GM12878 (cell line): ENCODE data around the gene FAM227B. TPM values are rescaled to one million over a fixed set of nuclear protein-coding genes. Genes with fewer than 3 reads are reported as not detected.

Source experiments
- ATAC-seq: fragments of 200-7000 bp; cut with Tn5 transposase; 3 replicates; pipeline ENCODE4 v1.9.1; 2020; ENCODE audit warnings: mild to moderate bottlenecking, moderate library complexity
- BruUV-seq: library from RNA; stranded (reverse); fragments of 400-500 nt; replicated peaks from 2 replicates; lab custom pipeline; 2021; lab: Mats Ljungman, UMichigan
- CTCF ChIA-PET: fragments of 300-600 bp; sonication (Branson Sonifier 250); formaldehyde crosslinking; extraction: SDS; loops from one replicate; lab custom pipeline; 2021; ENCODE audit warnings: inconsistent platforms; lab: Yijun Ruan, JAX
- POLR2A ChIA-PET: fragments of 350-600 bp; formaldehyde crosslinking; extraction: SDS; loops from one replicate; lab custom pipeline; 2021; ENCODE audit warnings: inconsistent platforms; lab: Charles Lee
- RAD21 ChIA-PET: fragments of 300-600 bp; sonication (Branson Sonifier 250); formaldehyde crosslinking; loops from one replicate; lab custom pipeline; 2023; ENCODE audit warnings: antibody characterized with exemption; ENCODE audit not compliant: unreplicated experiment; lab: Charles Lee
- SMC1A ChIA-PET: fragments of 300-600 bp; sonication (Branson Sonifier 250); formaldehyde crosslinking; loops from one replicate; lab custom pipeline; 2023; ENCODE audit not compliant: unreplicated experiment, uncharacterized antibody; lab: Charles Lee
- DNase-seq: peaks from one replicate; pipeline ENCODE4 v3.0.0-alpha.2; 2011; ENCODE audit warnings: low read depth, low spot score
- FAIRE-seq: peaks from 3 replicates; lab custom pipeline; 2011; peaks lifted over from hg19 to GRCh38; lab: Jason Lieb, UNC
- H2AFZ ChIP-seq: 2 replicates; pipeline ENCODE4 v1.6.0; 2011; ENCODE audit warnings: low read depth, low read length, control low read depth; ENCODE audit not compliant: control insufficient read depth
- H3K27ac ChIP-seq: 2 replicates; pipeline ENCODE4 v1.5.1; 2011; ENCODE audit warnings: control low read depth; ENCODE audit not compliant: control insufficient read depth, insufficient read depth
- H3K27me3 ChIP-seq, 2 experiments: replicated peaks in 1 of 2; 2 replicates each; pipeline versions ENCODE4 v1.6.0 to v1.6.1; 2011; ENCODE audit warnings: low read length in 1 of 2; ENCODE audit not compliant: control insufficient read depth in 2 of 2, insufficient read depth in 2 of 2
- H3K36me3 ChIP-seq, 2 experiments: 2 replicates each; pipeline ENCODE4 v1.5.1; 2011; ENCODE audit warnings: low read length in 1 of 2; ENCODE audit not compliant: control insufficient read depth in 2 of 2, insufficient read depth in 2 of 2
- H3K4me1 ChIP-seq: 2 replicates; pipeline ENCODE4 v1.6.1; 2011; ENCODE audit warnings: mild to moderate bottlenecking, low read length, moderate library complexity, mixed read lengths; ENCODE audit not compliant: control insufficient read depth, insufficient read depth
- H3K4me2 ChIP-seq: 2 replicates; pipeline ENCODE4 v1.6.0; 2011; ENCODE audit warnings: control low read depth; ENCODE audit not compliant: control insufficient read depth, insufficient read depth
- H3K4me3 ChIP-seq: fragments of 200-600 bp; sonication (generic); 2 replicates; pipeline ENCODE4 v1.5.1; 2016
- H3K79me2 ChIP-seq: 2 replicates; pipeline ENCODE4 v1.6.0; 2011; ENCODE audit warnings: low read length; ENCODE audit not compliant: control insufficient read depth, insufficient read depth
- H3K9ac ChIP-seq: 2 replicates; pipeline ENCODE4 v1.8.0; 2011; ENCODE audit warnings: low read length, control low read depth, mixed read lengths; ENCODE audit not compliant: control insufficient read depth, insufficient read depth
- H3K9me3 ChIP-seq: replicated peaks from 3 replicates; pipeline ENCODE4 v1.5.1; 2011; ENCODE audit warnings: mild to moderate bottlenecking, low read length; ENCODE audit not compliant: control insufficient read depth, insufficient read depth
- H4K20me1 ChIP-seq: 2 replicates; pipeline ENCODE4 v1.6.0; 2011; ENCODE audit not compliant: control insufficient read depth, insufficient read depth
- ATF2 ChIP-seq: IDR thresholded peaks from 2 replicates; pipeline ENCODE4 v1.6.1; 2012; ENCODE audit warnings: low read length, inconsistent platforms
- KAT2A ChIP-seq: conservative IDR thresholded peaks from 2 replicates; pipeline ENCODE4 v1.6.1; 2011; ENCODE audit warnings: low read depth, low read length; ENCODE audit not compliant: control insufficient read depth
- PAX5 ChIP-seq: IDR thresholded peaks from 2 replicates; pipeline ENCODE4 v1.6.1; 2011; ENCODE audit warnings: low read depth, low read length, borderline replicate concordance
- SREBF2 ChIP-seq: IDR thresholded peaks from 2 replicates; pipeline ENCODE4 v1.6.1; 2012; ENCODE audit warnings: mild to moderate bottlenecking, low read length
- ZNF384 ChIP-seq: IDR thresholded peaks from 2 replicates; pipeline ENCODE4 v1.6.1; 2012; ENCODE audit warnings: low read depth, mild to moderate bottlenecking, low read length, improper control_type of control experiment, borderline replicate concordance
- WGBS: methylation state at CpG from one replicate; pipeline ENCODE4 v1.1.6; 2016; ENCODE audit warnings: low lambda C conversion rate; ENCODE audit not compliant: insufficient replicate concordance, insufficient coverage; ENCODE audit errors: missing lambda C conversion rate; 5-methylcytosine and 5-hydroxymethylcytosine counted together
- in situ Hi-C: fragments of 300-500 bp; cut with MboI; formaldehyde crosslinking; loops from 9 replicates; pipeline ENCODE4 v1.14.3; 2018; ENCODE audit warnings: mixed read lengths
- intact Hi-C: fragments of 100-400 bp; cut with micrococcal nuclease; formaldehyde crosslinking; loops from one replicate; pipeline ENCODE4 v1.14.2; 2022; ENCODE audit not compliant: unreplicated experiment
- polyA plus RNA-seq, 11 experiments: library from polyadenylated mRNA; depleted of rRNA in 4 of 11; unstranded in 6 of 11; stranded (reverse) in 5 of 11; fragments of >200 nt; fragmentation: Nextera tagmentation in 4 of 11; fragmentation: Illumina TruSeq in 1 of 11; extraction: Ambion mirVana in 4 of 11; extraction: Trizol in 1 of 11; gene quantifications; 1 replicate in 1 of 11; 2 replicates in 10 of 11; pipeline versions ENCODE4 v1.2.1 to v1.2.3, GENCODE V29; 2011 to 2016; ENCODE audit warnings: inconsistent platforms in 2 of 11, missing spikeins in 2 of 11, low read depth in 1 of 11
- total RNA-seq, 4 experiments: library from RNA; depleted of rRNA in 3 of 4; stranded (reverse); fragments of >200 nt in 3 of 4; fragmentation: Illumina TruSeq in 1 of 4; extraction: Trizol in 1 of 4; gene quantifications; 2 replicates each; pipeline versions ENCODE4 v1.2.1 to v1.2.3, GENCODE V29; 2013 to 2021
- TF ChIP-seq, protein P1 (sequence below): fragments of 450-650 bp; IDR thresholded peaks from 2 replicates; pipeline ENCODE4 v1.6.1; 2017; ENCODE audit warnings: antibody characterized with exemption, mild to moderate bottlenecking, moderate library complexity
- TF ChIP-seq, protein P2 (sequence below): fragments of 450-650 bp; formaldehyde crosslinking; IDR thresholded peaks from 2 replicates; pipeline ENCODE4 v1.5.0; 2022; ENCODE audit warnings: mild to moderate bottlenecking, missing genetic modification characterization
- TF ChIP-seq, protein P3 (sequence below): IDR thresholded peaks from 2 replicates; pipeline ENCODE4 v1.6.1; 2012; ENCODE audit warnings: mild to moderate bottlenecking, low read depth, low read length

The FAM227B gene
- total and polyA plus RNA-seq, 10 of the 15 experiments (the other 5 are each of a cell fraction or from before 2014, with no cell fraction given): 3.9 to 12.6 (median 6.9) TPM

- DNase-seq: no peak
- POLR2A ChIA-PET: interaction anchor here (0.7 kb wide), 1 partner anchor 162 kb away, joined by 3 read pairs; no protein-coding TSS in a partner anchor
- H3K36me3 ChIP-seq: no peaks in the 10 kb centered on the region
- SMC1A ChIA-PET: interaction anchor here (0.6 kb wide), 1 partner anchor 741 kb away, joined by 3 read pairs; no protein-coding TSS in a partner anchor
- TF ChIP-seq SREBF2 (no peak), ZNF384 (no peak), ATF2 (0 out of 2 replicates have a peak, but pooled peaks have one; percentile 8), PAX5 (no peak), KAT2A (no peak)
- TF ChIP-seq, protein P1, sequence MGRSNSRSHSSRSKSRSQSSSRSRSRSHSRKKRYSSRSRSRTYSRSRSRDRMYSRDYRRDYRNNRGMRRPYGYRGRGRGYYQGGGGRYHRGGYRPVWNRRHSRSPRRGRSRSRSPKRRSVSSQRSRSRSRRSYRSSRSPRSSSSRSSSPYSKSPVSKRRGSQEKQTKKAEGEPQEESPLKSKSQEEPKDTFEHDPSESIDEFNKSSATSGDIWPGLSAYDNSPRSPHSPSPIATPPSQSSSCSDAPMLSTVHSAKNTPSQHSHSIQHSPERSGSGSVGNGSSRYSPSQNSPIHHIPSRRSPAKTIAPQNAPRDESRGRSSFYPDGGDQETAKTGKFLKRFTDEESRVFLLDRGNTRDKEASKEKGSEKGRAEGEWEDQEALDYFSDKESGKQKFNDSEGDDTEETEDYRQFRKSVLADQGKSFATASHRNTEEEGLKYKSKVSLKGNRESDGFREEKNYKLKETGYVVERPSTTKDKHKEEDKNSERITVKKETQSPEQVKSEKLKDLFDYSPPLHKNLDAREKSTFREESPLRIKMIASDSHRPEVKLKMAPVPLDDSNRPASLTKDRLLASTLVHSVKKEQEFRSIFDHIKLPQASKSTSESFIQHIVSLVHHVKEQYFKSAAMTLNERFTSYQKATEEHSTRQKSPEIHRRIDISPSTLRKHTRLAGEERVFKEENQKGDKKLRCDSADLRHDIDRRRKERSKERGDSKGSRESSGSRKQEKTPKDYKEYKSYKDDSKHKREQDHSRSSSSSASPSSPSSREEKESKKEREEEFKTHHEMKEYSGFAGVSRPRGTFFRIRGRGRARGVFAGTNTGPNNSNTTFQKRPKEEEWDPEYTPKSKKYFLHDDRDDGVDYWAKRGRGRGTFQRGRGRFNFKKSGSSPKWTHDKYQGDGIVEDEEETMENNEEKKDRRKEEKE: no peak
- TF ChIP-seq, protein P2, sequence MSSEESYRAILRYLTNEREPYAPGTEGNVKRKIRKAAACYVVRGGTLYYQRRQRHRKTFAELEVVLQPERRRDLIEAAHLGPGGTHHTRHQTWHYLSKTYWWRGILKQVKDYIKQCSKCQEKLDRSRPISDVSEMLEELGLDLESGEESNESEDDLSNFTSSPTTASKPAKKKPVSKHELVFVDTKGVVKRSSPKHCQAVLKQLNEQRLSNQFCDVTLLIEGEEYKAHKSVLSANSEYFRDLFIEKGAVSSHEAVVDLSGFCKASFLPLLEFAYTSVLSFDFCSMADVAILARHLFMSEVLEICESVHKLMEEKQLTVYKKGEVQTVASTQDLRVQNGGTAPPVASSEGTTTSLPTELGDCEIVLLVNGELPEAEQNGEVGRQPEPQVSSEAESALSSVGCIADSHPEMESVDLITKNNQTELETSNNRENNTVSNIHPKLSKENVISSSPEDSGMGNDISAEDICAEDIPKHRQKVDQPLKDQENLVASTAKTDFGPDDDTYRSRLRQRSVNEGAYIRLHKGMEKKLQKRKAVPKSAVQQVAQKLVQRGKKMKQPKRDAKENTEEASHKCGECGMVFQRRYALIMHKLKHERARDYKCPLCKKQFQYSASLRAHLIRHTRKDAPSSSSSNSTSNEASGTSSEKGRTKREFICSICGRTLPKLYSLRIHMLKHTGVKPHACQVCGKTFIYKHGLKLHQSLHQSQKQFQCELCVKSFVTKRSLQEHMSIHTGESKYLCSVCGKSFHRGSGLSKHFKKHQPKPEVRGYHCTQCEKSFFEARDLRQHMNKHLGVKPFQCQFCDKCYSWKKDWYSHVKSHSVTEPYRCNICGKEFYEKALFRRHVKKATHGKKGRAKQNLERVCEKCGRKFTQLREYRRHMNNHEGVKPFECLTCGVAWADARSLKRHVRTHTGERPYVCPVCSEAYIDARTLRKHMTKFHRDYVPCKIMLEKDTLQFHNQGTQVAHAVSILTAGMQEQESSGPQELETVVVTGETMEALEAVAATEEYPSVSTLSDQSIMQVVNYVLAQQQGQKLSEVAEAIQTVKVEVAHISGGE: no peak
- TF ChIP-seq, protein P3, sequence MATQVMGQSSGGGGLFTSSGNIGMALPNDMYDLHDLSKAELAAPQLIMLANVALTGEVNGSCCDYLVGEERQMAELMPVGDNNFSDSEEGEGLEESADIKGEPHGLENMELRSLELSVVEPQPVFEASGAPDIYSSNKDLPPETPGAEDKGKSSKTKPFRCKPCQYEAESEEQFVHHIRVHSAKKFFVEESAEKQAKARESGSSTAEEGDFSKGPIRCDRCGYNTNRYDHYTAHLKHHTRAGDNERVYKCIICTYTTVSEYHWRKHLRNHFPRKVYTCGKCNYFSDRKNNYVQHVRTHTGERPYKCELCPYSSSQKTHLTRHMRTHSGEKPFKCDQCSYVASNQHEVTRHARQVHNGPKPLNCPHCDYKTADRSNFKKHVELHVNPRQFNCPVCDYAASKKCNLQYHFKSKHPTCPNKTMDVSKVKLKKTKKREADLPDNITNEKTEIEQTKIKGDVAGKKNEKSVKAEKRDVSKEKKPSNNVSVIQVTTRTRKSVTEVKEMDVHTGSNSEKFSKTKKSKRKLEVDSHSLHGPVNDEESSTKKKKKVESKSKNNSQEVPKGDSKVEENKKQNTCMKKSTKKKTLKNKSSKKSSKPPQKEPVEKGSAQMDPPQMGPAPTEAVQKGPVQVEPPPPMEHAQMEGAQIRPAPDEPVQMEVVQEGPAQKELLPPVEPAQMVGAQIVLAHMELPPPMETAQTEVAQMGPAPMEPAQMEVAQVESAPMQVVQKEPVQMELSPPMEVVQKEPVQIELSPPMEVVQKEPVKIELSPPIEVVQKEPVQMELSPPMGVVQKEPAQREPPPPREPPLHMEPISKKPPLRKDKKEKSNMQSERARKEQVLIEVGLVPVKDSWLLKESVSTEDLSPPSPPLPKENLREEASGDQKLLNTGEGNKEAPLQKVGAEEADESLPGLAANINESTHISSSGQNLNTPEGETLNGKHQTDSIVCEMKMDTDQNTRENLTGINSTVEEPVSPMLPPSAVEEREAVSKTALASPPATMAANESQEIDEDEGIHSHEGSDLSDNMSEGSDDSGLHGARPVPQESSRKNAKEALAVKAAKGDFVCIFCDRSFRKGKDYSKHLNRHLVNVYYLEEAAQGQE: no peak
- 19% methylated on average over 8 of the region's 8 CpGs for WGBS
- peaks cover 24% of the 10 kb centered on the region for H3K79me2 ChIP-seq
- H3K4me1 ChIP-seq: no peaks in the 10 kb centered on the region
- in situ Hi-C loops (loop anchor here (10.0 to 25.0 kb wide), 3 partner anchors 467 to 1284 kb away; partner anchors contain the start of genes COPS2, DUT and EID1), intact Hi-C loops (loop anchor here (5.0 to 10.0 kb wide), 2 partner anchors 464 to 1287 kb away; partner anchors contain the start of genes COPS2 and DUT)
- no TSS peak for BruUV-seq
- FAIRE-seq: no peak
- H3K9me3 ChIP-seq: peaks cover 8% of the 10 kb centered on the region
- peak overlapping the region; percentile 95 for H3K4me3 ChIP-seq
- H3K4me2 ChIP-seq: peak overlapping the region; percentile 64
- peak overlapping the region; percentile 89 for H2AFZ ChIP-seq
- no peaks in the 10 kb centered on the region for H4K20me1 ChIP-seq
- CTCF ChIA-PET: no interaction called here
- H3K9ac ChIP-seq: peak overlapping the region; percentile 97
- ATAC-seq: peak; percentile 17; the same call in 1 of the 3 replicates
- H3K27me3 ChIP-seq: no peaks in the 10 kb centered on the region
- peak overlapping the region; percentile 88 for H3K27ac ChIP-seq
- RAD21 ChIA-PET: interaction anchor here (1.0 kb wide), 1 partner anchor 33 kb away, joined by 4 read pairs; no protein-coding TSS in a partner anchor
These were observed 788 bp upstream of the FAM227B start for GRCh38 chr15:49621401-49621811.
